WTC11 (cell line): ENCODE data around the gene CCSER2. TPM values are rescaled to one million over a fixed set of nuclear protein-coding genes. Genes with fewer than 3 reads are reported as not detected.

Experiments used
- ATAC-seq: fragments of 200-7000 bp; cut with Tn5 transposase; 2 replicates; pipeline ENCODE4 v1.10.0; 2021; ENCODE audit warnings: mild to moderate bottlenecking, moderate library complexity
- CTCF ChIA-PET: fragments of 300-600 bp; sonication (Branson Sonifier 250); formaldehyde crosslinking; loops from one replicate; lab custom pipeline; 2021; ENCODE audit warnings: antibody characterized with exemption; lab: Charles Lee
- POLR2A ChIA-PET: fragments of 350-600 bp; sonication (Branson Sonifier 250); formaldehyde crosslinking; loops from one replicate; lab custom pipeline; 2021; ENCODE audit warnings: antibody characterized with exemption; lab: Charles Lee
- DNase-seq: peaks from one replicate; pipeline ENCODE4 v3.0.0; 2021; ENCODE audit warnings: low spot score
- H3K27ac Mint-ChIP-seq: 2 replicates; pipeline ENCODE4 v1.8.0; 2021; ENCODE audit warnings: mixed read lengths
- H3K27me3 Mint-ChIP-seq: 2 replicates; pipeline ENCODE4 v1.8.0; 2021; ENCODE audit warnings: low read depth, mild to moderate bottlenecking, moderate library complexity, mixed read lengths
- H3K36me3 Mint-ChIP-seq: 2 replicates; pipeline ENCODE4 v1.8.0; 2021; ENCODE audit warnings: mixed read lengths
- H3K4me1 Mint-ChIP-seq: 2 replicates; pipeline ENCODE4 v1.8.0; 2022; ENCODE audit warnings: mixed read lengths
- H3K4me3 Mint-ChIP-seq: 2 replicates; pipeline ENCODE4 v1.8.0; 2021; ENCODE audit warnings: mild to moderate bottlenecking, moderate library complexity, mixed read lengths
- H3K9me3 Mint-ChIP-seq: 2 replicates; pipeline ENCODE4 v1.8.0; 2021; ENCODE audit warnings: mixed read lengths
- FOXP4 ChIP-seq: sonication (generic); formaldehyde crosslinking; IDR thresholded peaks from 2 replicates; pipeline ENCODE4 v1.8.0; 2022; ENCODE audit warnings: mild to moderate bottlenecking, missing genetic modification reagents
- JUN ChIP-seq: sonication (generic); formaldehyde crosslinking; IDR thresholded peaks from 2 replicates; pipeline ENCODE4 v1.8.0; 2023; ENCODE audit warnings: mild to moderate bottlenecking, missing genetic modification reagents
- NFATC4 ChIP-seq: fragments of 250-450 bp; sonication (Bioruptor Pico); IDR thresholded peaks from 2 replicates; pipeline ENCODE4 v1.9.0; 2021; ENCODE audit warnings: mild to moderate bottlenecking
- NFE2L1 ChIP-seq: sonication (generic); formaldehyde crosslinking; IDR thresholded peaks from 2 replicates; pipeline ENCODE4 v1.8.1; 2023; ENCODE audit warnings: missing genetic modification reagents
- NFYB ChIP-seq: sonication (generic); formaldehyde crosslinking; conservative IDR thresholded peaks from 2 replicates; pipeline ENCODE4 v1.8.0; 2022; ENCODE audit warnings: low read depth, missing genetic modification reagents
- NR1H2 ChIP-seq: sonication (generic); formaldehyde crosslinking; IDR thresholded peaks from 2 replicates; pipeline ENCODE4 v1.9.0; 2021; ENCODE audit warnings: mild to moderate bottlenecking, moderate library complexity, missing genetic modification reagents
- TCF7 ChIP-seq: sonication (generic); formaldehyde crosslinking; IDR thresholded peaks from 2 replicates; pipeline ENCODE4 v1.8.0; 2022; ENCODE audit warnings: mild to moderate bottlenecking, low read depth, missing genetic modification reagents, moderate library complexity
- USF2 ChIP-seq: sonication (generic); formaldehyde crosslinking; IDR thresholded peaks from 2 replicates; pipeline ENCODE4 v1.8.1; 2023; ENCODE audit warnings: mild to moderate bottlenecking, missing genetic modification reagents, moderate library complexity
- ZNF219 ChIP-seq: sonication (generic); formaldehyde crosslinking; IDR thresholded peaks from 2 replicates; pipeline ENCODE4 v1.8.0; 2023; ENCODE audit warnings: missing genetic modification reagents, mild to moderate bottlenecking, borderline replicate concordance
- ZNF232 ChIP-seq: sonication (generic); formaldehyde crosslinking; IDR thresholded peaks from 2 replicates; pipeline ENCODE4 v1.8.0; 2022; ENCODE audit warnings: mild to moderate bottlenecking, missing genetic modification reagents
- ZNF396 ChIP-seq: fragments of 250-450 bp; sonication (Bioruptor Pico); IDR thresholded peaks from 2 replicates; pipeline ENCODE4 v1.8.0; 2021; ENCODE audit warnings: mild to moderate bottlenecking, moderate library complexity, borderline replicate concordance
- total RNA-seq: library from RNA; stranded (reverse); gene quantifications from 3 replicates; pipeline ENCODE4 v1.2.3, GENCODE V29; 2021
- TF ChIP-seq, protein P1 (sequence below): sonication (generic); formaldehyde crosslinking; IDR thresholded peaks from 2 replicates; pipeline ENCODE4 v1.8.0; 2022; ENCODE audit warnings: mild to moderate bottlenecking, missing genetic modification reagents
- TF ChIP-seq, protein P2 (sequence below): sonication (generic); formaldehyde crosslinking; IDR thresholded peaks from 2 replicates; pipeline ENCODE4 v1.8.0; 2023; ENCODE audit warnings: missing genetic modification reagents, mild to moderate bottlenecking, borderline replicate concordance
- TF ChIP-seq, protein P3 (sequence below): fragments of 200-600 bp; IDR thresholded peaks from 2 replicates; pipeline ENCODE4 v1.8.0; 2022; ENCODE audit warnings: antibody characterized with exemption

The CCSER2 gene
- total RNA-seq, 1 experiment from 2014 or later: 30.6 TPM

DNA sequence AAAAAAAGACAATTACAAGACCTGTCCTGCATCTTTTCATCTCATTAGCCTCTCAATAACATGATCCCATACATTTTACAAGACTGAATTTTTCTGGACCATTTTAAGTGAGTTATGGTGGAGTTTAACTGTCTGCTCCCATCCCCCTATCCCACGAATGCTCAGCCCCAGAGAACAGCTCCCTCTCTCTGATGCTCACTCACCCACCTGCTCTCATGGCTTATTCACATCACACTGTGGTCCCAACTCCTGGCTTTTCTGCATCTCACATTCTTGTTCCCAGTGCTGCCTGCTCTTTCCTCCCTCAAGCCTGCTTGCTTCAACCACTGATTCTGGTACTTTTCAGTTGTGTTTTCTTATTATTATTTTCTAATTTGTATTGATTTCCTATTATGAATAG, 20.4 kb upstream of the CCSER2 start:
- TF ChIP-seq ZNF219 (CRISPR knock-in tag): no peak
- ChIA-PET CTCF (interaction anchor here (1.0 kb wide), 1 partner anchor 43 kb away, joined by 4 read pairs; no protein-coding TSS in a partner anchor), POLR2A (no interaction called here)
- H3K4me3 Mint-ChIP-seq: no peak overlapping the region
- H3K9me3 Mint-ChIP-seq: peaks cover 11% of the 10 kb centered on the region
- peaks cover 16% of the 10 kb centered on the region for H3K4me1 Mint-ChIP-seq
- ATAC-seq (peak; percentile 61; the same call in 1 of the 2 replicates), DNase-seq (no peak)
- H3K27me3 Mint-ChIP-seq: no peaks in the 10 kb centered on the region
- no peak overlapping the region for H3K27ac Mint-ChIP-seq
- no peaks in the 10 kb centered on the region for H3K36me3 Mint-ChIP-seq

- TF ChIP-seq NR1H2 (CRISPR knock-in tag) (no peak), ZNF232 (CRISPR knock-in tag) (no peak), JUN (CRISPR knock-in tag) (no peak), NFATC4 (CRISPR knock-in tag) (no peak), FOXP4 (CRISPR knock-in tag) (no peak)
- TF ChIP-seq, protein P1, sequence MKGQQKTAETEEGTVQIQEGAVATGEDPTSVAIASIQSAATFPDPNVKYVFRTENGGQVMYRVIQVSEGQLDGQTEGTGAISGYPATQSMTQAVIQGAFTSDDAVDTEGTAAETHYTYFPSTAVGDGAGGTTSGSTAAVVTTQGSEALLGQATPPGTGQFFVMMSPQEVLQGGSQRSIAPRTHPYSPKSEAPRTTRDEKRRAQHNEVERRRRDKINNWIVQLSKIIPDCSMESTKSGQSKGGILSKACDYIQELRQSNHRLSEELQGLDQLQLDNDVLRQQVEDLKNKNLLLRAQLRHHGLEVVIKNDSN: no peak
- TF ChIP-seq, protein P2, sequence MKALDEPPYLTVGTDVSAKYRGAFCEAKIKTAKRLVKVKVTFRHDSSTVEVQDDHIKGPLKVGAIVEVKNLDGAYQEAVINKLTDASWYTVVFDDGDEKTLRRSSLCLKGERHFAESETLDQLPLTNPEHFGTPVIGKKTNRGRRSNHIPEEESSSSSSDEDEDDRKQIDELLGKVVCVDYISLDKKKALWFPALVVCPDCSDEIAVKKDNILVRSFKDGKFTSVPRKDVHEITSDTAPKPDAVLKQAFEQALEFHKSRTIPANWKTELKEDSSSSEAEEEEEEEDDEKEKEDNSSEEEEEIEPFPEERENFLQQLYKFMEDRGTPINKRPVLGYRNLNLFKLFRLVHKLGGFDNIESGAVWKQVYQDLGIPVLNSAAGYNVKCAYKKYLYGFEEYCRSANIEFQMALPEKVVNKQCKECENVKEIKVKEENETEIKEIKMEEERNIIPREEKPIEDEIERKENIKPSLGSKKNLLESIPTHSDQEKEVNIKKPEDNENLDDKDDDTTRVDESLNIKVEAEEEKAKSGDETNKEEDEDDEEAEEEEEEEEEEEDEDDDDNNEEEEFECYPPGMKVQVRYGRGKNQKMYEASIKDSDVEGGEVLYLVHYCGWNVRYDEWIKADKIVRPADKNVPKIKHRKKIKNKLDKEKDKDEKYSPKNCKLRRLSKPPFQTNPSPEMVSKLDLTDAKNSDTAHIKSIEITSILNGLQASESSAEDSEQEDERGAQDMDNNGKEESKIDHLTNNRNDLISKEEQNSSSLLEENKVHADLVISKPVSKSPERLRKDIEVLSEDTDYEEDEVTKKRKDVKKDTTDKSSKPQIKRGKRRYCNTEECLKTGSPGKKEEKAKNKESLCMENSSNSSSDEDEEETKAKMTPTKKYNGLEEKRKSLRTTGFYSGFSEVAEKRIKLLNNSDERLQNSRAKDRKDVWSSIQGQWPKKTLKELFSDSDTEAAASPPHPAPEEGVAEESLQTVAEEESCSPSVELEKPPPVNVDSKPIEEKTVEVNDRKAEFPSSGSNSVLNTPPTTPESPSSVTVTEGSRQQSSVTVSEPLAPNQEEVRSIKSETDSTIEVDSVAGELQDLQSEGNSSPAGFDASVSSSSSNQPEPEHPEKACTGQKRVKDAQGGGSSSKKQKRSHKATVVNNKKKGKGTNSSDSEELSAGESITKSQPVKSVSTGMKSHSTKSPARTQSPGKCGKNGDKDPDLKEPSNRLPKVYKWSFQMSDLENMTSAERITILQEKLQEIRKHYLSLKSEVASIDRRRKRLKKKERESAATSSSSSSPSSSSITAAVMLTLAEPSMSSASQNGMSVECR (CRISPR knock-in tag): no peak
- no peaks in the 10 kb centered on the region for H3K27me3 Mint-ChIP-seq
- no peak for ATAC-seq
- no peaks in the 10 kb centered on the region for H3K36me3 Mint-ChIP-seq
- peaks cover 11% of the 10 kb centered on the region for H3K9me3 Mint-ChIP-seq
- H3K4me3 Mint-ChIP-seq: no peak overlapping the region
- H3K27ac Mint-ChIP-seq: no peak overlapping the region; the same call in 1 of the 2 replicates
- peaks cover 16% of the 10 kb centered on the region for H3K4me1 Mint-ChIP-seq
- no peak for DNase-seq
- POLR2A ChIA-PET: no interaction called here
- CTCF ChIA-PET: interaction anchor here (1.0 kb wide), 1 partner anchor 44 kb away, joined by 4 read pairs; no protein-coding TSS in a partner anchor
These were observed 19.7 kb upstream of the CCSER2 start for GRCh38 chr10:84308481-84309304.

GRCh38 chr10:84310470-84310869, 17.9 kb upstream of the CCSER2 start:
- Mint-ChIP-seq H3K27ac (no peak overlapping the region), H3K4me3 (no peak overlapping the region)
- TF ChIP-seq TCF7 (CRISPR knock-in tag) (no peak), NFE2L1 (CRISPR knock-in tag) (peak; percentile 50; the same call in 1 of the 2 replicates)
- TF ChIP-seq, all 79 proteins: peak for 1
- no peaks in the 10 kb centered on the region for H3K36me3 Mint-ChIP-seq
- H3K27me3 Mint-ChIP-seq: no peaks in the 10 kb centered on the region; the same call in 1 of the 2 replicates
- ChIA-PET POLR2A (no interaction called here), CTCF (interaction anchor here (0.7 to 1.8 kb wide), 4 partner anchors 19 to 230 kb away, joined by 3 to 7 read pairs (median 3); no protein-coding TSS in a partner anchor)
- no peak for ATAC-seq
- H3K4me1 Mint-ChIP-seq: peaks cover 27% of the 10 kb centered on the region
- DNase-seq: no peak
- H3K9me3 Mint-ChIP-seq: peaks cover 12% of the 10 kb centered on the region

DNA sequence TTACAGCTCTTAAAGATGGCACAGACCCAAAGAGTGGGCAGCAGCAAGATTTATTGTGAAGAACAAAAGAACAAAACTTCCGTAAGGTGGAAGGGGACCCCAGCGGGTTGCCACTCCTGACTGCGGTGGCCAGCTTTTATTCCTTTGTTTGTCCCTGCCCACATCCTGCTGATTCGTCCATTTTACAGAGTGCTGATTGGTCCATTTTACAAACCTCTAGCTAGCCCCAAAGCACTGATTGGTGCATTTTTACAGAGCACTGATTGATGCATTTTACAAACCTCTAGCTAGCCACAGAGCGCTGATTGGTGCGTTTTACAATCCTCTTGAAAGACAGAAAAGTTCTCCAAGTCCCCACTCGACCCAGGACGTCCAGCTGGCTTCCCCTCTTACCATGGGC, 16.8 kb upstream of the CCSER2 start:
- ChIA-PET CTCF (interaction anchor here (1.0 to 1.4 kb wide), 5 partner anchors 18 to 226 kb away, joined by 3 to 5 read pairs (median 3); no protein-coding TSS in a partner anchor), POLR2A (no interaction called here)
- ATAC-seq (no peak), DNase-seq (no peak)
- Mint-ChIP-seq H3K27ac (no peak overlapping the region), H3K4me1 (peaks cover 27% of the 10 kb centered on the region), H3K9me3 (peaks cover 16% of the 10 kb centered on the region), H3K36me3 (no peaks in the 10 kb centered on the region), H3K4me3 (no peak overlapping the region)
- TF ChIP-seq NFYB (peak; percentile 60), USF2 (CRISPR knock-in tag) (no peak), ZNF396 (CRISPR knock-in tag) (no peak)
- TF ChIP-seq, protein P3, sequence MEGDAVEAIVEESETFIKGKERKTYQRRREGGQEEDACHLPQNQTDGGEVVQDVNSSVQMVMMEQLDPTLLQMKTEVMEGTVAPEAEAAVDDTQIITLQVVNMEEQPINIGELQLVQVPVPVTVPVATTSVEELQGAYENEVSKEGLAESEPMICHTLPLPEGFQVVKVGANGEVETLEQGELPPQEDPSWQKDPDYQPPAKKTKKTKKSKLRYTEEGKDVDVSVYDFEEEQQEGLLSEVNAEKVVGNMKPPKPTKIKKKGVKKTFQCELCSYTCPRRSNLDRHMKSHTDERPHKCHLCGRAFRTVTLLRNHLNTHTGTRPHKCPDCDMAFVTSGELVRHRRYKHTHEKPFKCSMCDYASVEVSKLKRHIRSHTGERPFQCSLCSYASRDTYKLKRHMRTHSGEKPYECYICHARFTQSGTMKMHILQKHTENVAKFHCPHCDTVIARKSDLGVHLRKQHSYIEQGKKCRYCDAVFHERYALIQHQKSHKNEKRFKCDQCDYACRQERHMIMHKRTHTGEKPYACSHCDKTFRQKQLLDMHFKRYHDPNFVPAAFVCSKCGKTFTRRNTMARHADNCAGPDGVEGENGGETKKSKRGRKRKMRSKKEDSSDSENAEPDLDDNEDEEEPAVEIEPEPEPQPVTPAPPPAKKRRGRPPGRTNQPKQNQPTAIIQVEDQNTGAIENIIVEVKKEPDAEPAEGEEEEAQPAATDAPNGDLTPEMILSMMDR: no peak
- TF ChIP-seq, all 79 proteins: peak for 1
- peaks cover 3% of the 10 kb centered on the region; the same call in 1 of the 2 replicates for H3K27me3 Mint-ChIP-seq
